Coronary artery (tissue), 2 donors: ENCODE data around the gene YTHDC2.

Experiments
- DNase-seq: peaks from one replicate; pipeline ENCODE4 v3.0.0-alpha.2; 2017; ENCODE audit warnings: low spot score
- H3K27ac ChIP-seq, 2 donors: fragments of 200-600 bp; sonication (generic); one replicate each; pipeline ENCODE4 v1.5.1; 2016 to 2019
- H3K4me3 ChIP-seq: fragments of 200-600 bp; sonication (generic); 2 replicates; pipeline ENCODE4 v1.5.1; 2016; ENCODE audit warnings: mild to moderate bottlenecking, moderate library complexity
- CTCF ChIP-seq: fragments of 200-600 bp; sonication (generic); IDR thresholded peaks from one replicate; pipeline ENCODE4 v1.5.1; 2019; ENCODE audit warnings: antibody characterized with exemption

YTHDC2 gene

GRCh38 chr5:113562828-113563400, 49.4 kb downstream of the YTHDC2 start:
- no peak for DNase-seq
- no peak overlapping the region for H3K27ac ChIP-seq
- TF ChIP-seq CTCF, result no peak
- no peak overlapping the region for H3K4me3 ChIP-seq

GRCh38 chr5:113569396-113569795, 55.9 kb downstream of the YTHDC2 start:
- Histone ChIP-seq H3K27ac (no peak overlapping the region), H3K4me3 (no peak overlapping the region)
- TF ChIP-seq CTCF, result no peak
- no peak for DNase-seq

- Histone ChIP-seq H3K27ac (no peak overlapping the region), H3K4me3 (no peak overlapping the region)
- TF ChIP-seq CTCF, result no peak
- no peak for DNase-seq
Measured at GRCh38 chr5:113572716-113573115, 59.2 kb downstream of the YTHDC2 start.

GRCh38 chr5:113574417-113574816, 60.9 kb downstream of the YTHDC2 start:
- TF ChIP-seq CTCF, result no peak
- Histone ChIP-seq H3K27ac (no peak overlapping the region), H3K4me3 (no peak overlapping the region)
- DNase-seq, result no peak

- no peak for DNase-seq
- Histone ChIP-seq H3K4me3 (no peak overlapping the region), H3K27ac (no peak overlapping the region)
- no peak for TF ChIP-seq CTCF
Measured at GRCh38 chr5:113575074-113575473, 61.6 kb downstream of the YTHDC2 start.

GRCh38 chr5:113578091-113578490, 64.6 kb downstream of the YTHDC2 start:
- H3K4me3 ChIP-seq, result no peak overlapping the region
- DNase-seq, result no peak
- no peak for TF ChIP-seq CTCF
- no peak overlapping the region for H3K27ac ChIP-seq

GRCh38 chr5:113581388-113581787, 67.9 kb downstream of the YTHDC2 start:
- no peak for TF ChIP-seq CTCF
- Histone ChIP-seq H3K27ac (no peak overlapping the region), H3K4me3 (no peak overlapping the region)
- DNase-seq, result no peak
